ENCODE data around the gene VPS16.

The VPS16 gene

DNA sequence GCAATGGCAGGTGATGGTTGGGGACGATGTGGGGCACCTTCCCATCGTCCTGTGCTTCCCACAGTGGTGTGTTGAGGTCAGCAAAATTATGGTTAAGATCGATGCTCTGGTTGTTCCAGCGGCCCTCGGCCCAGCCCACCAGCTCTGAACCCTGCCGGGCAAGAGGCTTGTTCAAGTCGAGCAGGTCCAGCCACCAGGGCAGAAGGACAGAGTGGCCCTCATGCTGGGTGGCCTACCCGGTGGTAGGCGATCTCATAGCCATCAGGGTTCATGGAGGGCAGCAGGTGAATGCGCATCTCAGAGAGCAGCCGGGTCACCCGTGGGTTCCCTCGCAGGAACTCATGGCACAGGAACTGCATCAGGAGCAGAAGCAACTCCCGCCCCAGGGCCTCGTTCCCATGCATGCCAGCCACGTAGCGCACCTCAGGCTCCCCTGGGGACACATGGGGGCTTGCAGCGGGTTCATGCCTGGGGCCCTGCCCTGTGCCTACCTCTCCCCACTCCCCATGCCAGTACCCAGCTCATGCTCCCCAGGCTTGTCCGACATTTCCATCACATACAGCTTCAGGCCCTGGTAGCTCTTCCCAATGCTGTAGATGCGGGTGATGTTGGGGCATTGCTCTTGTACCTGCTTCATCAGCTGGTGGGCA is 44.4 kb upstream of the VPS16 start:
- TF ChIP-seq, protein P1, sequence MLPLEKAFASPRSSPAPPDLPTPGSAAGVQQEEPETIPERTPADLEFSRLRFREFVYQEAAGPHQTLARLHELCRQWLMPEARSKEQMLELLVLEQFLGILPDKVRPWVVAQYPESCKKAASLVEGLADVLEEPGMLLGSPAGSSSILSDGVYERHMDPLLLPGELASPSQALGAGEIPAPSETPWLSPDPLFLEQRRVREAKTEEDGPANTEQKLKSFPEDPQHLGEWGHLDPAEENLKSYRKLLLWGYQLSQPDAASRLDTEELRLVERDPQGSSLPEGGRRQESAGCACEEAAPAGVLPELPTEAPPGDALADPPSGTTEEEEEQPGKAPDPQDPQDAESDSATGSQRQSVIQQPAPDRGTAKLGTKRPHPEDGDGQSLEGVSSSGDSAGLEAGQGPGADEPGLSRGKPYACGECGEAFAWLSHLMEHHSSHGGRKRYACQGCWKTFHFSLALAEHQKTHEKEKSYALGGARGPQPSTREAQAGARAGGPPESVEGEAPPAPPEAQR (tag by site-specific recombination; IDR thresholded peaks at IDR 0.05): no peak
- TF ChIP-seq, protein P2, sequence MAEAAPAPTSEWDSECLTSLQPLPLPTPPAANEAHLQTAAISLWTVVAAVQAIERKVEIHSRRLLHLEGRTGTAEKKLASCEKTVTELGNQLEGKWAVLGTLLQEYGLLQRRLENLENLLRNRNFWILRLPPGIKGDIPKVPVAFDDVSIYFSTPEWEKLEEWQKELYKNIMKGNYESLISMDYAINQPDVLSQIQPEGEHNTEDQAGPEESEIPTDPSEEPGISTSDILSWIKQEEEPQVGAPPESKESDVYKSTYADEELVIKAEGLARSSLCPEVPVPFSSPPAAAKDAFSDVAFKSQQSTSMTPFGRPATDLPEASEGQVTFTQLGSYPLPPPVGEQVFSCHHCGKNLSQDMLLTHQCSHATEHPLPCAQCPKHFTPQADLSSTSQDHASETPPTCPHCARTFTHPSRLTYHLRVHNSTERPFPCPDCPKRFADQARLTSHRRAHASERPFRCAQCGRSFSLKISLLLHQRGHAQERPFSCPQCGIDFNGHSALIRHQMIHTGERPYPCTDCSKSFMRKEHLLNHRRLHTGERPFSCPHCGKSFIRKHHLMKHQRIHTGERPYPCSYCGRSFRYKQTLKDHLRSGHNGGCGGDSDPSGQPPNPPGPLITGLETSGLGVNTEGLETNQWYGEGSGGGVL (tag by site-specific recombination; IDR thresholded peaks at IDR 0.05): no peak
- TF ChIP-seq ZBTB20 (tag by site-specific recombination; IDR thresholded peaks at IDR 0.05): no peak
- no peak for TF ChIP-seq ZNF629 (tag by site-specific recombination; IDR thresholded peaks at IDR 0.05)
- TF ChIP-seq ZNF510 (tag by site-specific recombination; IDR thresholded peaks at IDR 0.05; ENCODE audit: insufficient replicate concordance): no peak
- TF ChIP-seq SETDB1 (IDR thresholded peaks at IDR 0.05; ENCODE audit: insufficient read length, low read length): no peak
- TF ChIP-seq ZNF473 (tag by site-specific recombination; IDR thresholded peaks at IDR 0.05): no peak
- TF ChIP-seq ZNF133 (tag by site-specific recombination; IDR thresholded peaks at IDR 0.05): no peak
- TF ChIP-seq ZNF558 (tag by site-specific recombination; IDR thresholded peaks at IDR 0.05): no peak
- TF ChIP-seq, protein P3, sequence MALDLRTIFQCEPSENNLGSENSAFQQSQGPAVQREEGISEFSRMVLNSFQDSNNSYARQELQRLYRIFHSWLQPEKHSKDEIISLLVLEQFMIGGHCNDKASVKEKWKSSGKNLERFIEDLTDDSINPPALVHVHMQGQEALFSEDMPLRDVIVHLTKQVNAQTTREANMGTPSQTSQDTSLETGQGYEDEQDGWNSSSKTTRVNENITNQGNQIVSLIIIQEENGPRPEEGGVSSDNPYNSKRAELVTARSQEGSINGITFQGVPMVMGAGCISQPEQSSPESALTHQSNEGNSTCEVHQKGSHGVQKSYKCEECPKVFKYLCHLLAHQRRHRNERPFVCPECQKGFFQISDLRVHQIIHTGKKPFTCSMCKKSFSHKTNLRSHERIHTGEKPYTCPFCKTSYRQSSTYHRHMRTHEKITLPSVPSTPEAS (tag by site-specific recombination; IDR thresholded peaks at IDR 0.05): no peak
- Histone ChIP-seq H3K9me3 (ENCODE audit: control insufficient read depth, insufficient read depth, low read depth, low read length) (no peaks in the 10 kb centered on the region), H3K36me3 (ENCODE audit: control insufficient read depth in 2 of 2, insufficient read depth in 1 of 2, low read length in 2 of 2) (peaks cover 0 to 17% of the 10 kb centered on the region in 2 experiments; a peak in 1 of 3 replicates), H3K4me3 (ENCODE audit: low read depth, low read length) (no peak overlapping the region), H3K27ac (ENCODE audit: extremely low read depth, low read depth, low read length) (no peak overlapping the region), H3K4me1 (ENCODE audit: control insufficient read depth, insufficient read depth, low read length) (0 out of 2 replicates have a peak, but pooled peaks cover 3% of the 10 kb centered on the region)
- ChIA-PET POLR2A (no interaction called here), CTCF (no interaction called here)

DNA sequence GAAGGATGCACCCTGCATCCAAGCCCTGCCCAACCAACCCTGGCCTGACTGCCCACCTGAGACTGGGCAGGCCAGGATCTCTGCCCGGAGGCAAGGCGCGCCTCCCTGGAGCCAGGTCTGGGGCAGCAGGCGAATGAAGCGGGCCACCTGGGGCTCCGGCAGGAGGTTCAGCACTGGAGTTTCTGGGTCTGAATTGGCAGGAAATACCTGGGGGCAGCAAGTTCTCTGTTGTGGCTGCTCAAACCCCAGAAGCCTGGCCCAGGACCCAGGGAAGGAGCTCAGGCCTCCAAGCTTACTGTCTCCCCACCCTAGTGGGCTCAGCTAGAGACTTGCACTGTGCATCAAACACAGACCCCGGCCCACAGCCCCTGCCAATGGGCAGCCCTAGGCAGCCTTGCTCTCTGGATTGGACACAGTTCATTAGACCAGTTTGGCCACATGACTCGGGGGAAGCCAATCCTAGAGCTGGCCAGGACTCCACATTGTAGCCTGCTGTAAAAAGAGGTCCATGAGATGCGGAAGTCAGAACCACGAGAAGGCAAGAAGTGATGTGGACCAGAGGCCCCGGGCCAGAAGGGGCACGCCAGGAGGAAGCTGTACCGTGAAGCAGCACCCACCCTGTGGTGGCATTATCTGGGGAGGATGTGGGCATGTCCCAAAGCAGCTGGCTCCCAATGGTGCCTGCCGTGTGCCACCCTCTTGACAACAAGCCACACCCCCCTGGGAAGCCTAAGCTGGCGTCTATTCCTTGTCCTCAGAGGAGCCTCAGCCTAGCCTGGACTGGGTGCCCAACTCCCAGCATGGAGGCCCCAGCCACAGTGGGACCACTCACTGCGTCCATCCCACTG is 43.2 kb upstream of the VPS16 start:
- Histone ChIP-seq H3K4me1 (ENCODE audit: control insufficient read depth, insufficient read depth, low read length) (0 out of 2 replicates have a peak, but pooled peaks cover 3% of the 10 kb centered on the region), H3K27ac (ENCODE audit: extremely low read depth, low read depth, low read length) (no peak overlapping the region), H3K36me3 (ENCODE audit: control insufficient read depth in 2 of 2, insufficient read depth in 1 of 2, low read length in 2 of 2) (peaks cover 0 to 17% of the 10 kb centered on the region in 2 experiments; a peak in 1 of 3 replicates), H3K4me3 (ENCODE audit: low read depth, low read length) (no peak overlapping the region), H3K9me3 (ENCODE audit: control insufficient read depth, insufficient read depth, low read depth, low read length) (no peaks in the 10 kb centered on the region)
- TF ChIP-seq ZNF623 (tag by site-specific recombination; IDR thresholded peaks at IDR 0.05) (no peak), ZNF354C (tag by site-specific recombination; IDR thresholded peaks at IDR 0.05; ENCODE audit: borderline replicate concordance, low read depth) (no peak), FEZF1 (tag by site-specific recombination; IDR thresholded peaks at IDR 0.05) (no peak), ZNF510 (tag by site-specific recombination; IDR thresholded peaks at IDR 0.05; ENCODE audit: insufficient replicate concordance) (no peak), ZNF701 (tag by site-specific recombination; IDR thresholded peaks at IDR 0.05) (no peak), ZNF223 (tag by site-specific recombination; IDR thresholded peaks at IDR 0.05) (no peak), ZBTB21 (tag by site-specific recombination; IDR thresholded peaks at IDR 0.05) (no peak)
- TF ChIP-seq, protein P4, sequence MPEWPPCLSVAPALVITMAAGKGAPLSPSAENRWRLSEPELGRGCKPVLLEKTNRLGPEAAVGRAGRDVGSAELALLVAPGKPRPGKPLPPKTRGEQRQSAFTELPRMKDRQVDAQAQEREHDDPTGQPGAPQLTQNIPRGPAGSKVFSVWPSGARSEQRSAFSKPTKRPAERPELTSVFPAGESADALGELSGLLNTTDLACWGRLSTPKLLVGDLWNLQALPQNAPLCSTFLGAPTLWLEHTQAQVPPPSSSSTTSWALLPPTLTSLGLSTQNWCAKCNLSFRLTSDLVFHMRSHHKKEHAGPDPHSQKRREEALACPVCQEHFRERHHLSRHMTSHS (tag by site-specific recombination; IDR thresholded peaks at IDR 0.05): no peak
- TF ChIP-seq, protein P5, sequence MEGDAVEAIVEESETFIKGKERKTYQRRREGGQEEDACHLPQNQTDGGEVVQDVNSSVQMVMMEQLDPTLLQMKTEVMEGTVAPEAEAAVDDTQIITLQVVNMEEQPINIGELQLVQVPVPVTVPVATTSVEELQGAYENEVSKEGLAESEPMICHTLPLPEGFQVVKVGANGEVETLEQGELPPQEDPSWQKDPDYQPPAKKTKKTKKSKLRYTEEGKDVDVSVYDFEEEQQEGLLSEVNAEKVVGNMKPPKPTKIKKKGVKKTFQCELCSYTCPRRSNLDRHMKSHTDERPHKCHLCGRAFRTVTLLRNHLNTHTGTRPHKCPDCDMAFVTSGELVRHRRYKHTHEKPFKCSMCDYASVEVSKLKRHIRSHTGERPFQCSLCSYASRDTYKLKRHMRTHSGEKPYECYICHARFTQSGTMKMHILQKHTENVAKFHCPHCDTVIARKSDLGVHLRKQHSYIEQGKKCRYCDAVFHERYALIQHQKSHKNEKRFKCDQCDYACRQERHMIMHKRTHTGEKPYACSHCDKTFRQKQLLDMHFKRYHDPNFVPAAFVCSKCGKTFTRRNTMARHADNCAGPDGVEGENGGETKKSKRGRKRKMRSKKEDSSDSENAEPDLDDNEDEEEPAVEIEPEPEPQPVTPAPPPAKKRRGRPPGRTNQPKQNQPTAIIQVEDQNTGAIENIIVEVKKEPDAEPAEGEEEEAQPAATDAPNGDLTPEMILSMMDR (tag by site-specific recombination; IDR thresholded peaks at IDR 0.05): no peak
- ChIA-PET POLR2A (no interaction called here), CTCF (no interaction called here)
